Chondrocyte (in vitro differentiated cells): ENCODE data around the gene ZCWPW1. TPM values are rescaled to one million over a fixed set of nuclear protein-coding genes. Genes with fewer than 3 reads are reported as not detected.

Source experiments
- DNase-seq: peaks from one replicate; pipeline ENCODE4 v3.0.0; 2021; ENCODE audit warnings: mixed read lengths, low spot score
- H3K27ac Mint-ChIP-seq: one replicate; pipeline ENCODE4 v1.8.0; 2021; ENCODE audit warnings: mild to moderate bottlenecking, moderate library complexity, mixed read lengths; ENCODE audit not compliant: unreplicated experiment
- H3K27me3 Mint-ChIP-seq: 2 replicates; pipeline ENCODE4 v1.8.0; 2021; ENCODE audit warnings: low read depth, mixed read lengths
- H3K36me3 Mint-ChIP-seq: 2 replicates; pipeline ENCODE4 v1.8.0; 2021; ENCODE audit warnings: low read depth, mixed read lengths
- H3K4me1 Mint-ChIP-seq: 2 replicates; pipeline ENCODE4 v1.8.0; 2021; ENCODE audit warnings: low read depth, mild to moderate bottlenecking, mixed read lengths
- H3K4me3 Mint-ChIP-seq: one replicate; pipeline ENCODE4 v1.8.0; 2021; ENCODE audit warnings: mild to moderate bottlenecking, moderate library complexity, mixed read lengths; ENCODE audit not compliant: unreplicated experiment
- H3K9me3 Mint-ChIP-seq: 2 replicates; pipeline ENCODE4 v1.8.0; 2021; ENCODE audit warnings: low read depth, mixed read lengths
- CTCF ChIP-seq: fragments of 200-600 bp; sonication (generic); IDR thresholded peaks from 2 replicates; pipeline ENCODE4 v1.5.0; 2021; ENCODE audit warnings: antibody characterized with exemption, mild to moderate bottlenecking, moderate library complexity
- total RNA-seq: library from RNA; stranded (reverse); gene quantifications from 3 replicates; pipeline ENCODE4 v1.2.1, GENCODE V29; 2021

Gene ZCWPW1
- total RNA-seq, 1 donor from 2014 or later = 3.8 TPM

- TF ChIP-seq CTCF = no peak
- no peaks in the 10 kb centered on the region for H3K4me1 Mint-ChIP-seq
- no peak overlapping the region for H3K27ac Mint-ChIP-seq
- H3K27me3 Mint-ChIP-seq = no peaks in the 10 kb centered on the region
- H3K4me3 Mint-ChIP-seq = no peak overlapping the region
- H3K9me3 Mint-ChIP-seq = no peaks in the 10 kb centered on the region
- DNase-seq = no peak
- peaks cover 26% of the 10 kb centered on the region for H3K36me3 Mint-ChIP-seq
Measured at GRCh38 chr7:100351657-100352058, 76.8 kb downstream of the ZCWPW1 start.

Other genes with a start within 250 kb of the ZCWPW1 start
- not detected in 3 replicates for gene PVRIG, start 208.8 kb downstream of the ZCWPW1 start, total RNA-seq
- gene SPDYE3, start 121.0 kb downstream of the ZCWPW1 start, total RNA-seq = not detected in 3 replicates
- 19.1 to 32.2 TPM (median 20.3 TPM) in 3 replicates for gene PILRB, start 70.6 kb downstream of the ZCWPW1 start, total RNA-seq
- gene PILRA, start 55.2 kb downstream of the ZCWPW1 start, total RNA-seq = 0.60 to 0.92 TPM (median 0.62 TPM) in 3 replicates
- gene MEPCE, start 1.1 kb upstream of the ZCWPW1 start, total RNA-seq = 30.9 to 39.1 TPM (median 31.8 TPM) in 3 replicates
- gene PPP1R35, start 7.8 kb upstream of the ZCWPW1 start, total RNA-seq = 20.5 to 23.0 TPM (median 21.0 TPM) in 3 replicates
- 0.42 to 0.87 TPM in 2 of 3 replicates, not detected in the other for gene SPACDR, start 35.6 kb upstream of the ZCWPW1 start, total RNA-seq
- 24.0 to 34.1 TPM (median 33.0 TPM) in 3 replicates for gene TSC22D4, start 50.5 kb upstream of the ZCWPW1 start, total RNA-seq
- gene NYAP1, start 55.2 kb upstream of the ZCWPW1 start, total RNA-seq = 0.77 to 0.95 TPM (median 0.87 TPM) in 3 replicates
- gene AGFG2, start 110.5 kb upstream of the ZCWPW1 start, total RNA-seq = 7.7 to 8.2 TPM (median 7.8 TPM) in 3 replicates
- 0.70 to 1.1 TPM in 2 of 3 replicates, not detected in the other for gene SAP25, start 145.2 kb upstream of the ZCWPW1 start, total RNA-seq
- 42.0 to 45.8 TPM (median 43.9 TPM) in 3 replicates for gene LRCH4, start 157.4 kb upstream of the ZCWPW1 start, total RNA-seq
- 0.57 to 1.2 TPM (median 0.82 TPM) in 3 replicates for gene FBXO24, start 157.6 kb upstream of the ZCWPW1 start, total RNA-seq
- 153 to 203 TPM (median 153 TPM) in 3 replicates for gene PCOLCE, start 173.7 kb upstream of the ZCWPW1 start, total RNA-seq
- 13.9 to 17.5 TPM (median 17.3 TPM) in 3 replicates for gene MOSPD3, start 183.8 kb upstream of the ZCWPW1 start, total RNA-seq
- gene TFR2, start 212.8 kb upstream of the ZCWPW1 start, total RNA-seq = 0.87 to 2.1 TPM (median 1.8 TPM) in 3 replicates
- not detected in 3 replicates for gene ACTL6B, start 227.7 kb upstream of the ZCWPW1 start, total RNA-seq
- gene GNB2, start 245.0 kb upstream of the ZCWPW1 start, total RNA-seq = 191 to 204 TPM (median 202 TPM) in 3 replicates